MG63 (cell line): ENCODE measurements around the gene TMEM271. TPM values are rescaled to one million over a fixed set of nuclear protein-coding genes. Genes with fewer than 3 reads are reported as not detected.
"Not testable (repeated sequence)": the region's sequence is repeated elsewhere in the genome, so short reads cannot be mapped to it uniquely, and the experiment has no call there.

Experiments used
- DNase-seq: peaks from one replicate; pipeline ENCODE4 v3.0.0-alpha.2; 2020
- H3K27me3 ChIP-seq: fragments of 250-450 bp; sonication (Bioruptor Pico); 2 replicates; pipeline ENCODE4 v1.5.1; 2020; ENCODE audit warnings: mild to moderate bottlenecking, moderate library complexity
- H3K36me3 ChIP-seq: fragments of 250-450 bp; sonication (Bioruptor Pico); 2 replicates; pipeline ENCODE4 v1.5.1; 2020; ENCODE audit warnings: mild to moderate bottlenecking, moderate library complexity
- H3K4me3 ChIP-seq: fragments of 250-450 bp; sonication (Bioruptor Pico); 2 replicates; pipeline ENCODE4 v1.5.1; 2020; ENCODE audit warnings: mild to moderate bottlenecking, moderate library complexity
- H3K9me3 ChIP-seq: fragments of 250-450 bp; sonication (Bioruptor Pico); 2 replicates; pipeline ENCODE4 v1.5.1; 2020; ENCODE audit warnings: mild to moderate bottlenecking, moderate library complexity
- total RNA-seq: library from RNA; depleted of rRNA; stranded (reverse); fragments of >200 nt; shearing (Covaris generic); gene quantifications from 2 replicates; pipeline ENCODE4 v1.2.3, GENCODE V29; 2014; ENCODE audit warnings: low replicate concordance

The TMEM271 gene
- total RNA-seq, 1 experiment from 2014 or later = not detected

DNA sequence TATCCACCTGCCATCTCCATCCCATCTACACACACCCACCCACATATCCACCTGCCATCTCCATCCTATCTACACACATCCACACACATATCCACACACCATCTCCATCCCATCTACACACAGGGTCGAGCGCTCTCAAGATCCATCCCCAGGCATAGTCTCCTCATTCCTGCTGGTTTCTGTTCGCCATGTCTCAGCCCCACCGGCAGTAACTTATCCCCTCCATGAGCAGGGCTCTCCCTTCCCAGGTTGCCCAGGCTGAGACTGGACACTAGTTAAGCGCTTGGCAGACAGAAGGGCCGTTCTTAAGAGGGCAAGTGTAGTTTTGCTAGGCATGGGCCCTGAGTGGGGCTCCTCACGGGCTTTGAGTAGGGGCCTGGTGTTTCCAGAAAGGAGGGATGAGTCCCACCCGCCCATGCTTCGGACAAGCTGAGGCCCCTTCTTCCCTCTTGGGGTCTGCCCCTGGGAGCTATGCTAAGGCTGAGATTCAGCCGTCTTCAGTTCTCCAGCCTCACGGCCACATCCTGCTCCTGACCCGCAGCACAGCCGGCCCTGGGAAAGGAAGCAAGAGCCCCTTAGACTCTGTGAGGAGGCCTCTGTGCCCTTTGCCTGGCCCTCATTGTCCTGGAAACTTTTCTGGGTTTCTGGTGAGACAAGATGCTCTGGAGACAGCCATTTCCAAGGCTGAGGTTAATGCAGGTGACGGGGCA is 20.4 kb downstream of the TMEM271 start:
- Histone ChIP-seq H3K36me3 (no peaks in the 10 kb centered on the region), H3K27me3 (no peaks in the 10 kb centered on the region)

DNA sequence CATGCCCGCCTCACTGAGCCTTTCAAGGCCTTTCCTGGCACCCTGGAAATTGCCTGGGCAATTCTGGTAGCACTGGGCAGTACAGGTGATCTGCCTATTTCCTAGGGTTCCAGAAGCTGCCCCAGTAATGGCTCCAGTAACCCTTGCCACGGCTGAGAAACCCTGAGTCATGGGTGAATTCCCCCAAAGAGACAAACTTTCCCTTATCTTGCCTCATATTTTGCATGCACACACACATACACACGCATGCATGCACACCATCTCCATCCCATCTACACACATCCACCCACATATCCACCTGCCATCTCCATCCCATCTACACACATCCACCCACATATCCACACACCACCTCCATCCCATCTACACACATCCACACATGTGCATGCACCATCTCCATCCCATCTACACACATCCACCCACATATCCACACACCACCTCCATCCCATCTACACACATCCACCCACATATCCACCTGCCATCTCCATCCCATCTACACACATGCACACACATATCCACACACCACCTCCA is 21.2 kb downstream of the TMEM271 start:
- not testable (repeated sequence) for H3K9me3 ChIP-seq, H3K36me3 ChIP-seq, H3K4me3 ChIP-seq, H3K27me3 ChIP-seq, DNase-seq

More for the DNA sequence above, 20.4 kb downstream of the TMEM271 start:
- H3K4me3 ChIP-seq = no peak overlapping the region
- no peak for DNase-seq
- no peaks in the 10 kb centered on the region for H3K9me3 ChIP-seq

DNA sequence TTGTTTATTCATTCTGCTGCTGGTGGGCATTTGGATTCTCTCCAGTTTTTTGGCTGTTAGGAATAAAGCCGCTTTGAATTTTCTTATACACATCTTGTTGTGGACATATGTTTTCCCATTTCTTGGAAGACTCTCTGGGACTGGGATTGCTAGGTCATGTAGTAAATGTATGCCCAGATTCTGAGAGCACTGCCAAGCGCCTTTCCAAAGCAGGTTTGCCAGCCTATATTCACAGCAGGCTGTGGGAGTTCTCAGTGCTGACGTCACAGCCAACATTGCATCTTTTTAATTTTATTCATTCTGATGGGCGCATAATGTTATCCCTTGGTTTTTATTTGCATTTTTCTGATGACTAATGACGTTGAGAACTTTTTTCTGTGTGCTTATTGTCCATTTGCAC is 24.1 kb downstream of the TMEM271 start:
- no peaks in the 10 kb centered on the region for H3K27me3 ChIP-seq

DNA sequence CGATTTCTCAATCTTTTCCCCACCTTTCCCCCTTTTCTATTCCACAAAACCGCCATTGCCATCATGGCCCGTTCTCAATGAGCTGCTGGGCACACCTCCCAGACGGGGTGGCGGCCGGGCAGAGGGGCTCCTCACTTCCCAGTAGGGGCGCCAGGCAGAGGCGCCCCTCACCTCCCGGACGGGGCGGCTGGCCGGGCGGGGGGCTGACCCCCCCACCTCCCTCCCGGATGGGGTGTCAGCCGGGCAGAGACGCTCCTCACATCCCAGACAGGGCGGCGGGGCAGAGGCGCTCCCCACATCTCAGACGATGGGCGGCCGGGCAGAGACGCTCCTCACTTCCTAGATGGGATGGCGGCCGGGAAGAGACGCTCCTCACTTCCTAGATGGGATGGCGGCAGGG is 25.8 kb downstream of the TMEM271 start:
- not testable (repeated sequence) for H3K4me3 ChIP-seq, DNase-seq, H3K9me3 ChIP-seq, H3K36me3 ChIP-seq, H3K27me3 ChIP-seq

More for the DNA sequence above, 24.1 kb downstream of the TMEM271 start:
- DNase-seq = no peak
- H3K4me3 ChIP-seq = no peak overlapping the region
- H3K36me3 ChIP-seq = no peaks in the 10 kb centered on the region
- H3K9me3 ChIP-seq = no peaks in the 10 kb centered on the region

DNA sequence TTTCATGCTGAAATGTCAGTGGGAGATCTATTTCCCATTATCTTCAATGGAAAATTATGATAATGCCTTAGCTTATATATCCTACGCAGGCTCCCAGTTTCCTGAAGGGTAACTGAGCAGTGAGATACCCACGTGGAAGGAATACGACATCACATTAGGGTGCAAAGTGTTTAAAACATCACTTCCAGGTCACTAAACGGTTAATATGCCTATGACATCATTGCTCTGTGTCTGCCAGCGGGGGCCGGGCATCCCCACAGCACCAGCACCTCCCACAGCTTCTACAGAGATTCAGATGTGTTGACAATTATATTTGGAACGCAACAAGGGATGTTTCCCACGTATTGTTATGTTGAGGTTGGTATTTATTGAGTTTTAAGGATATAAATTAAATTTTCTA is 27.1 kb downstream of the TMEM271 start:
- H3K36me3 ChIP-seq = no peaks in the 10 kb centered on the region
- no peak overlapping the region for H3K4me3 ChIP-seq
- H3K9me3 ChIP-seq = no peaks in the 10 kb centered on the region
- no peak for DNase-seq
- no peaks in the 10 kb centered on the region for H3K27me3 ChIP-seq

DNA sequence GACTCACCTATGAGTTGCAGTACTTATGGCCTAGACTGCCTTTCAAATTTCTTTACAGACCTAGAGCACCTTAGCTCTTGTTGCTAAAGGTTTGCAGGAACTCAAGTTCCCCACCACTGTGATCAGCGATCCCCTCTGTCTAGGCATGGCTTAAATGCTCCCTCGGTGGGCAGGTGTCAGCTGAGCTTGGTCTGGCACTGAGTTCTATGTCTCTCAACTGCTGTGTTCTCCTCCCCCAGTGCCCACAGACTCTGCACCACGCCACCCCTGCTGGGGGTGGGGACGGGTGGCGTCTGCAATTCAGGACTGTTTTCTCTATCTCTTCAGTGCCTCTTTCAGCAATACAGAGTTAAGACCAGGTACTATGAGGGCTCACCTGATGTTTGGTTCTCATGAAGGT is 30.5 kb downstream of the TMEM271 start:
- H3K4me3 ChIP-seq = no peak overlapping the region
- no peaks in the 10 kb centered on the region for H3K9me3 ChIP-seq

DNA sequence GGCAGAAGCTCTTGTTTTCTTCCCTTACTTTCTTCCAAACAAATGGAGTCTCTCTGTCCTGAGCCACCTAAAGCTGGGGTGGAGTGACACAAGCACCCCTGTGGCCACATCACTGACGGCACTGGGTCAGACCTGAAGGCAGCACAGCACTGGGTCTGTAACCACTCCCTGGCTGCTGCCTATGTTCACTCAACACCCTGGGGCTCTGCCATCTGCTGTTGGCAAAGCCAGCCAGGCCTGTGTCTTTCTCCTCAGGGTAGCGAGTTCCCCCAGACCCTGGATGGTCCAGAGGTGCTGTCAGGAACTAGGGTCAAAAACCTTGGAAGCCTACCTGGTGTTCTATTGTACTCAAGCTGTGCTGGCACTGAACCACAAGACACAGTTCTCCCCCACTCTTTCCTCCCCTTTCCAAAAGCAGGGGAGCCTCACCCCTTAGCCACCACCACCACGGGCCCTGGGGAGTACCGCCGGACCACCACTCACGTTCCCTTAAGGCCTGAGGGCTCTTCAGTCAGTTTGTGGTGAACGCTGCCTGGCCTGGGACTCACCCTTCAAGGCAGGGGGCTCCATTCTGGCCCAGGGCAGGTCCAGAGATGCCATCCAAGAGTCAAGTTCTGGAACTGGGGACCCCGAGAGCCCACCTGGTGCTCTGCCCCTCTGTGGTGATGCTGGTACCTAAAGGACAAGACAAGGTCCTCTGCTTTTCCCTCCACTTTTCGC is 31.5 kb downstream of the TMEM271 start:
- no peaks in the 10 kb centered on the region for H3K9me3 ChIP-seq
- no peak for DNase-seq

More for the DNA sequence above, 30.5 kb downstream of the TMEM271 start:
- no peak for DNase-seq
- no peaks in the 10 kb centered on the region for H3K36me3 ChIP-seq
- no peaks in the 10 kb centered on the region for H3K27me3 ChIP-seq

DNA sequence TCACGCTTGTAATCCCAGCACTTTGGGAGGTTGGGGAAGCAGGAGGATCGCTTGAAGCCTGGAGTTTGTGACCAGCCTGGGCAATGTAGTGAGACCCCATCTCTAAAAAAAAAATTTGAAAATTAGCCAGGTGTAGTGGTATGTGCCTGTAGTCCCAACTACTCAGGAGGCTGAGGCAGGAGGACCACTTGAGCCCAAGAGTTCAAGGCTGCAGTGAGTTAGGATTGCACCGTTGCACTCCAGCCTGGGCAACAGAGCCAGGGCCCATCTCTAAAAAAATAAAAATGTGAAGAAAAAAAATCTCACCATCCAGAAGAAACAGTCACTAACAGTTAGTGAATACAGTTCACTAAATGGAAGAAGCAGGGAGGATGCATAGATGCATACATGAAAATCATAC is 34.8 kb downstream of the TMEM271 start:
- no peaks in the 10 kb centered on the region for H3K9me3 ChIP-seq
- no peaks in the 10 kb centered on the region for H3K27me3 ChIP-seq
- no peaks in the 10 kb centered on the region for H3K36me3 ChIP-seq
- H3K4me3 ChIP-seq = no peak overlapping the region
- no peak for DNase-seq

More for the DNA sequence above, 31.5 kb downstream of the TMEM271 start:
- H3K36me3 ChIP-seq = no peaks in the 10 kb centered on the region
- H3K27me3 ChIP-seq = no peaks in the 10 kb centered on the region
- no peak overlapping the region for H3K4me3 ChIP-seq

DNA sequence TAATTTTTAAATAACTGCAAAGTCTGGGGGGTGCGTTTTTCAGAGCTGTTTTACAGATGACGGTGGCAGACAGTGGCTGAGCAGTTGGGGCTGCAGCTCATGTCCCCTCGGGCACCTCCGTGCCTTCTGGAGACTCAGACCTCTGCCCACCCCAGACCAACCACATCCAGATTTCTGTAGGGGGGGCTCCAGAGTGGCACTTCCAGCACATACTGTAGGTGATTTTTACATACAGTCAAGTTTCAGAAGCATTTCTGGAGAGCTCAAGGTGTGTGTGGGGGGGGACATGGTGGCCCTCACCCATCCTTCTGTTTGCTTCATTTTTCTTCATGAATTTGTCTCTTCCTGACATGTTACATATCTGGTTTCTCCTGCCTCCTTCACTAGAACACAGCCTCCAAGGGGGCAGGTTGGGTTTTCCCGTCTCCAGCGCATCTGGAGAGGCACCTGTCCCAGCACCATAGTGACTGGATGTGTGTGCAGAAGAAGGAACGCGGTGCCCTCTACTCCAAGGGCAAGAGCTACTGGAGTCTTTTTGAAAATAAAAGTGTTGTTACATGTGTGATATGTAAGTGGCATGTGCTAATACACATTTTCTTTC is 37.5 kb downstream of the TMEM271 start:
- Histone ChIP-seq H3K9me3 (no peaks in the 10 kb centered on the region), H3K36me3 (no peaks in the 10 kb centered on the region), H3K4me3 (no peak overlapping the region), H3K27me3 (no peaks in the 10 kb centered on the region)
- DNase-seq = no peak

DNA sequence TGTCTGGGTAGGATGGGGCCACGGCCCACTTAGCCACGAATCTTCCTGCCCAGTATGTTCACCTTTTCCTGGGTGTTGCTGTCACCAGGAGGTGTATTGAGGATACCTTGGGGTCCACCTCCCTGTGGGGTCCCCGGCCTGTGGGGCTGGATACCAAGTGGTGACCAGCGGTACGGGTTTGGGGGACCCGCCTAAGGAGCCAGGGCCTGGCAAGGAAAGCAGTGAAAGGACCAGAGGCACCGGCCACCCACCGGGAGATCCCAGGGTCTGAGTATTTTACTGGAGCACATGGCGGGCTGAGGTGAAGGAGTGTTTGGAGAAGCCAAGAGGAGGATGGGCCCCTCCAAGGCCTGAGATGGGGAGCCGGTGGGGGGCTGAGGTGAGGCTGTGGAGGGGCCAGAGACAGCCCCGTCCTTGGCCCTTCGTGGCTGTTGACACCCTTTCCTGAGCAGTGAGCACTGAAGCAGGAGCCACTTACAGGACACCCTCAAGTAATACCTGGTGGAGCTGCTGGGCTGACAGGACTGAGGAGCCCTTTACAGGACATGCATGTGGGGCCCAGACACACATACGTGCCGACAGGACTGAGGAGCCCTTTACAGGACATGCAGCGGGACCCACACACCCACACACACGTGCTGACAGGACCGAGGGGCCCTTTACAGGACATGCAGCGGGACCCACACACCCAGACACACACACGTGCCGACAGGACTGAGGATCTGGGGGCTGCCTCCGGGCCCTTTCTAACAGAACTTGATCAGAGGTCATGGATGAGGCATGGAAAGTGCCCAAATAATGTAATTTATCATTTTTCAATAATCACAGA is 38.4 kb downstream of the TMEM271 start:
- Histone ChIP-seq H3K27me3 (no peaks in the 10 kb centered on the region), H3K36me3 (no peaks in the 10 kb centered on the region), H3K9me3 (no peaks in the 10 kb centered on the region), H3K4me3 (no peak overlapping the region)
- no peak for DNase-seq

DNA sequence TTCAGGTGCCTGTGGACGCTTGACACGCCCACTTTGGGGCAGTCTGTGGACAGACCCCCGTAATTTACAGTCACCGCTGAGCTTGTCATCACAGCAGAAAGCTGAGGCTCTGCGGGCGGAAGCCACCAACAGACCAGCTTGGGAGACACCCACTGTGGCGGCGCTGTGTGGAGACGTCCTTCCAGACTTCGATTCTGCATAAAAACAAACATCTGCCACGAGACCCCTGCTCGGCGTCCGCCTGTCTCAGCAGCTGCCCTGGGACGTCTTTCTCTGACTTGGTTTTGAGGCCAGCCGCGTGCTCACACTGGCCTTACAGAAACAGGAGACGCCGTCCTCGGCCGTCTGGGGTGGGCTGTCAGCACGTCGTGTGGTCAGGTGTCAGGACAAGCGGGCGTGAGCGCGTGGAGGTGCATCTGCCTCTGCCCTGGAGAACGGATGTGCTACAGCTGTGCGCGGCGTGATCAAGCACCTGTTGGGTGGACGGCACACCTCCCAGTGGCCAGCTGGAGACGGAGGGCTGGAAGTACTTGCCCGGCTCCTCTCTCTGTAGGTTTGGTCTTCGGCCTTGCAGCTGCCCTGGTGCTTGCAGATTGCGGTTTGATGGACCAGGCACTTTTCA is 39.6 kb downstream of the TMEM271 start:
- Histone ChIP-seq H3K9me3 (no peaks in the 10 kb centered on the region), H3K27me3 (no peaks in the 10 kb centered on the region), H3K36me3 (no peaks in the 10 kb centered on the region), H3K4me3 (no peak overlapping the region)
- no peak for DNase-seq

DNA sequence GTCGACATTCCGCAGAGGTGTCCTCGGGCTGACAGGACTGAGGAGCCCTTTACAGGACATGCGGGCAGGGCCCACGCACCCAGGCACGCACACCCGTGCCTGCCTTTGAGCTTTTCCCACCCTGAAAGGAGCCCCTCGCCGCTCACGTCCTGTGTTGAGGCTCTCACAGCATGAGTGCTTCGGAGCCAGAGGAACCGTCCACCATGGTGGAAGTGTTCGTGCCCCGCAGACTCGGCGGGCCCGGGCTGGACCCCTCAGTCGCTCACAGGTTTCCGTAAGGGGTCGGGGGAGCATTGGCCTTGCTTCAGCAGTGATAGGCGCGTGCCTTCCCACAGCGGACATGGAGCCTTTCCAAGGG is 40.2 kb downstream of the TMEM271 start:
- H3K4me3 ChIP-seq = no peak overlapping the region
- H3K27me3 ChIP-seq = no peaks in the 10 kb centered on the region
- H3K9me3 ChIP-seq = no peaks in the 10 kb centered on the region
- no peaks in the 10 kb centered on the region for H3K36me3 ChIP-seq
- DNase-seq = no peak

DNA sequence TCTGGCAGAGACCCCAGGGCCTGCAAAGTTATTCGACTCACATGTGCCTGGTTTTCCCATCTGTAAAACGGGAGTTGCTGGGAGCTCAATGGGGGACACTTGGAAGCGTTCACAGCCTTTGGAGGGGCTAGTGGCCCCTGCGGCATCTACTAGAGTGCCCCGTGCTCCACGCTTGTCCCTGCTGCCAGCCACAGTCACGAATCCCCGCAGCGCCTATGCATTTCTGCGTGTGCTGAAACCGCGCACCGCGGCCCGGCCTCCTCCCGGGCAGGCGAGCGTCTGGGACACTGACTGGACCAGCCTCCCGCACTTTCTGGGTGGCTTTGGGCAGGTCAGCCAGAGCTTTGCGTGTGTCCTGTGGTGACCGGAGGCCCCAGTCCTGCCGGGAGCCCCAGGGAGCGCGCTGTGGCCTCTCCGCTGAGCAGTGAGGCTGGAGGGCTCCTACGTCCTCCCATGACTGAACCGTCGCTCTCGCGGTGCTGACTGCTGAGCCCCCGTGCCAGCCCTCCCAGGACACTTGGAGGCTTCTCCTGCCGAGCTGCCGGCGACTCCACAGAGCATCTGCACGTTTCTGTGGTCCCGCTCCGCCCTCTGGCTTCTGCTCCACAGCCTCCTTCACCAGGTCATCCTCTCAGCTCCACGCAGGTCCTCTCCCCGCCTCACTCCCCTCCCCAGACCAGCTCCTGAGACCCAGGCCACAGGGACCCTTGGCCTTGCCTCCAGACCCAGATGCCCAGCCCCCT is 40.7 kb downstream of the TMEM271 start:
- Histone ChIP-seq H3K36me3 (no peaks in the 10 kb centered on the region), H3K27me3 (no peaks in the 10 kb centered on the region), H3K9me3 (no peaks in the 10 kb centered on the region), H3K4me3 (no peak overlapping the region)
- DNase-seq = no peak

DNA sequence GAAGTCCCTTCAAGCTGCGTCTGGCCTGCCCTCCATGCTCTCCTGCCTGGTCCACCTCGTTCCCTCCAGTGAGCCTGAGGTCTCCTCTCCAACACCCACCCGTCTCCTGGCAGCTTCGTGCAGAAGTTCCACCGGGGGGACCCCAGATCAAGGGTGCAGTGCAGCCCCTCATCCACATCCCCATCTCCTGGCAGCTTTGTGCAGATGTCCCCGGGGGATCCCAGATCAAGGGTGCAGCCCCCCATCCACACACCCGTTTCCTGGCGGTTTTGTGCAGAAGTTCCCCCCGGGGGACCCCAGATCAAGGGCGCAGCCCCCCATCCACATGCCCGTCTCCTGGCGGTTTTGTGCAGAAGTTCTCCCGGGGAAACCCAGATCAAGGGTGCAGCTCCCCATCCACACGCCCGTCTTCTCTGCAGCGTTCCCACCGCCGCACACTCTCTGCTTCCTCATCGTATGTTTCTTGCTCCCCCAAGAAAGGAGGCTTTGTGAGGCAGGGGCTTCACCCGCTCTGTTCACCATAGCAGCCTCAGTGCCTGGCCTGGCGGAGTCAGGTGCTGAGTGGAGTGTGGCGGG is 41.4 kb downstream of the TMEM271 start:
- no peak overlapping the region for H3K4me3 ChIP-seq
- H3K9me3 ChIP-seq = no peaks in the 10 kb centered on the region
- no peak for DNase-seq
- no peaks in the 10 kb centered on the region for H3K36me3 ChIP-seq
- no peaks in the 10 kb centered on the region for H3K27me3 ChIP-seq

DNA sequence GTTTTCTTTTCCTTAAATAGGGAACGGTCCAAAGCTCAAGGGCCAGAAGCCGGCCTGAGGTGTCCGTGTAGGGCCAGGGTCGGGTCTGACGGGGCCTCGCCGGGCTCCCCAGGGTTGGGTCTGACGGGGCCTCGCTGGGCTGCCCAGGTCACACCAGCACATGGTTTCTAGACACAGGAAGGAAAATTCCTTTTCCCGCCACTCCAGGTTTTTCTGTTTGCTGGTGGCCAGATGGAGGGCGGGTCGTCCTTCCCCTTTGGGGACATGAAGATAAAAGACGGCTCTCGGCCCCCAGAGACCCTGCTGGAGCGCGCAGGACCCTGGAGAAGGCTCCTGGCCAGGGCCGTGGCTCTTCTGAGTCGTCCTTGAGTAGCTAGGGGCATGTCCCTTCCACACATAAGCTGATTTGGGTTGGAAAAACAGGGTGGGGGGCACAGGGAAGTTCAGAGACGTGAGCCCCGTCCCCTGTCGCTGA is 42.0 kb downstream of the TMEM271 start:
- Histone ChIP-seq H3K9me3 (no peaks in the 10 kb centered on the region), H3K27me3 (no peaks in the 10 kb centered on the region), H3K36me3 (no peaks in the 10 kb centered on the region), H3K4me3 (no peak overlapping the region)
- DNase-seq = no peak
